Transverse colon (tissue), 4 donors: ENCODE measurements around the gene DNAH7. TPM values are rescaled to one million over a fixed set of nuclear protein-coding genes. Genes with fewer than 3 reads are reported as not detected.

Experiments used
- DNase-seq: peaks from one replicate; pipeline ENCODE4 v3.0.0-alpha.2; 2019
- H3K27ac ChIP-seq, 4 donors: fragments of 200-600 bp; sonication (generic); 2 replicates each; pipeline ENCODE4 v1.5.1; 2016 to 2018; ENCODE audit warnings: inconsistent platforms in 4 of 4
- H3K27me3 ChIP-seq: fragments of 200-600 bp; sonication (generic); 2 replicates; pipeline ENCODE4 v1.5.1; 2017; ENCODE audit warnings: inconsistent platforms
- H3K36me3 ChIP-seq, 4 donors: fragments of 200-600 bp; sonication (generic); 2 replicates each; pipeline ENCODE4 v1.5.1; 2017 to 2019; ENCODE audit warnings: inconsistent platforms in 4 of 4
- H3K4me1 ChIP-seq, 4 donors: fragments of 200-600 bp; sonication (generic); 2 replicates each; pipeline ENCODE4 v1.5.1; 2017 to 2020; ENCODE audit warnings: inconsistent platforms in 4 of 4
- H3K4me3 ChIP-seq, 4 donors: fragments of 200-600 bp; sonication (generic); 1 replicate in 1 of 4; 2 replicates in 3 of 4; pipeline versions ENCODE4 v1.5.1 to v1.6.1; 2017 to 2019; ENCODE audit warnings: inconsistent platforms in 4 of 4
- H3K9me3 ChIP-seq, 2 donors: fragments of 200-600 bp; sonication (generic); 2 replicates each; pipeline ENCODE4 v1.5.1; 2017 to 2019; ENCODE audit warnings: inconsistent platforms in 2 of 2
- CTCF ChIP-seq, 5 experiments: fragments of 200-600 bp in 3 of 5; fragments of 450-650 bp in 2 of 5; sonication (generic) in 3 of 5; IDR thresholded peaks; 1 replicate in 2 of 5; 2 replicates in 3 of 5; pipeline ENCODE4 v1.5.1; 2016 to 2017; ENCODE audit warnings: antibody characterized with exemption in 5 of 5, inconsistent platforms in 3 of 5, mild to moderate bottlenecking in 2 of 5, moderate library complexity in 1 of 5
- EP300 ChIP-seq: sonication (generic); formaldehyde crosslinking; IDR thresholded peaks from one replicate; pipeline ENCODE4 v1.6.1; 2017; ENCODE audit warnings: antibody characterized with exemption, low read depth
- POLR2A ChIP-seq: fragments of 450-650 bp; IDR thresholded peaks from one replicate; pipeline ENCODE4 v1.6.1; 2016; ENCODE audit warnings: antibody characterized with exemption, mild to moderate bottlenecking, moderate library complexity
- POLR2AphosphoS5 ChIP-seq, 3 donors: sonication (generic); formaldehyde crosslinking; IDR thresholded peaks; one replicate each; pipeline ENCODE4 v1.6.1; 2016; ENCODE audit warnings: antibody characterized with exemption in 3 of 3
- WGBS, 2 donors: methylation state at CpG; one replicate each; pipeline ENCODE4 v1.1.5; 2018; ENCODE audit warnings: low coverage in 1 of 2; 5-methylcytosine and 5-hydroxymethylcytosine counted together
- in situ Hi-C, 4 donors: fragments of 200-750 bp; cut with MboI; loops; one replicate each; pipeline versions ENCODE4 v1.15.0 to v1.15.1; 2017; ENCODE audit warnings: low sequenced_read_pairs in 3 of 4, low pct_ligation_motif_present in 1 of 4, low pct_unique_long_range_greater_than_20kb in 1 of 4
- intact Hi-C: fragments of 100-400 bp; cut with DNase I; formaldehyde crosslinking; loops from one replicate; pipeline ENCODE4 v1.15.1; 2023; ENCODE audit warnings: low total_unique reads
- total RNA-seq, 4 donors: library from RNA; depleted of rRNA; stranded (reverse); fragments of >200 nt; gene quantifications; one replicate each; pipeline ENCODE4 v1.1.0, GENCODE V29; 2016

Gene DNAH7
- total RNA-seq, 4 donors from 2014 or later = 1.8 to 56.9 (median 8.1) TPM

- Histone ChIP-seq H3K4me1 (no peaks in the 10 kb centered on the region), H3K27ac (no peak overlapping the region), H3K9me3 (no peaks in the 10 kb centered on the region), H3K4me3 (no peak overlapping the region), H3K27me3 (no peaks in the 10 kb centered on the region), H3K36me3 (no peaks in the 10 kb centered on the region)
- in situ Hi-C loops = no loop called here
- no peak for DNase-seq
- 88 to 90% methylated on average over 4 of the region's 4 CpGs for WGBS, 2 donors
- intact Hi-C loops = no loop called here
- TF ChIP-seq POLR2A = no peak
- TF ChIP-seq CTCF (IDR thresholded peaks at IDR 0.05) = no peak
- no peak for TF ChIP-seq POLR2AphosphoS5 (IDR thresholded peaks at IDR 0.05)
- no peak for TF ChIP-seq EP300
These were observed 220.3 kb downstream of the DNAH7 start for GRCh38 chr2:195848119-195848899.

GRCh38 chr2:195842932-195843331, 225.7 kb downstream of the DNAH7 start:
- H3K4me1 ChIP-seq = no peaks in the 10 kb centered on the region
- WGBS, 2 donors = 56 to 68% methylated on average over 3 of the region's 3 CpGs
- TF ChIP-seq CTCF (IDR thresholded peaks at IDR 0.05) (no peak), EP300 (no peak), POLR2A (no peak)

GRCh38 chr2:195838002-195838401, 230.6 kb downstream of the DNAH7 start:
- no peak overlapping the region for H3K27ac ChIP-seq
- H3K9me3 ChIP-seq = no peaks in the 10 kb centered on the region
- H3K4me1 ChIP-seq = no peaks in the 10 kb centered on the region
- 65 to 75% methylated on average over 1 of the region's 1 CpG for WGBS, 2 donors
- H3K36me3 ChIP-seq = no peaks in the 10 kb centered on the region
- in situ Hi-C loops = no loop called here
- DNase-seq = no peak
- TF ChIP-seq POLR2A = no peak
- TF ChIP-seq EP300 = no peak
- no peak for TF ChIP-seq CTCF (IDR thresholded peaks at IDR 0.05)
- no peak for TF ChIP-seq POLR2AphosphoS5 (IDR thresholded peaks at IDR 0.05)
- intact Hi-C loops = no loop called here
- no peaks in the 10 kb centered on the region for H3K27me3 ChIP-seq
- H3K4me3 ChIP-seq = no peak overlapping the region

More at GRCh38 chr2:195842932-195843331, 225.7 kb downstream of the DNAH7 start:
- intact Hi-C loops = no loop called here
- in situ Hi-C loops = no loop called here
- H3K36me3 ChIP-seq = no peaks in the 10 kb centered on the region
- no peak overlapping the region for H3K4me3 ChIP-seq
- H3K27ac ChIP-seq = no peak overlapping the region
- DNase-seq = no peak
- no peaks in the 10 kb centered on the region for H3K27me3 ChIP-seq
- no peaks in the 10 kb centered on the region for H3K9me3 ChIP-seq

- Histone ChIP-seq H3K27me3 (no peaks in the 10 kb centered on the region), H3K4me1 (no peaks in the 10 kb centered on the region), H3K9me3 (no peaks in the 10 kb centered on the region), H3K27ac (no peak overlapping the region), H3K4me3 (no peak overlapping the region), H3K36me3 (no peaks in the 10 kb centered on the region)
- DNase-seq = no peak
- in situ Hi-C loops (no loop called here), intact Hi-C loops (no loop called here)
- WGBS, 2 donors = 94% methylated on average over 2 of the region's 2 CpGs; no CpG with 5 or more reads in 1 of the 2 donors
- TF ChIP-seq POLR2A = no peak
- no peak for TF ChIP-seq POLR2AphosphoS5 (IDR thresholded peaks at IDR 0.05)
- TF ChIP-seq CTCF (IDR thresholded peaks at IDR 0.05) = no peak
- no peak for TF ChIP-seq EP300
These were observed 232.6 kb downstream of the DNAH7 start for GRCh38 chr2:195836002-195836401.
